Stimulated activated CD4-positive, alpha-beta T cell treated with anti-CD3 and anti-CD28 coated beads, Interleukin-4, amount 100 ng/mL, for 24 hours (primary cell): ENCODE measurements around the gene RREB1.

ENCODE experiments used
- DNase-seq: peaks from one replicate; pipeline ENCODE4 v3.0.0-alpha.2; 2020

The RREB1 gene

GRCh38 chr6:7127680-7128079 is 19.9 kb downstream of the RREB1 start:
- DNase-seq = no peak

- no peak for DNase-seq
Measured at GRCh38 chr6:7129360-7129759, 21.6 kb downstream of the RREB1 start.

DNA sequence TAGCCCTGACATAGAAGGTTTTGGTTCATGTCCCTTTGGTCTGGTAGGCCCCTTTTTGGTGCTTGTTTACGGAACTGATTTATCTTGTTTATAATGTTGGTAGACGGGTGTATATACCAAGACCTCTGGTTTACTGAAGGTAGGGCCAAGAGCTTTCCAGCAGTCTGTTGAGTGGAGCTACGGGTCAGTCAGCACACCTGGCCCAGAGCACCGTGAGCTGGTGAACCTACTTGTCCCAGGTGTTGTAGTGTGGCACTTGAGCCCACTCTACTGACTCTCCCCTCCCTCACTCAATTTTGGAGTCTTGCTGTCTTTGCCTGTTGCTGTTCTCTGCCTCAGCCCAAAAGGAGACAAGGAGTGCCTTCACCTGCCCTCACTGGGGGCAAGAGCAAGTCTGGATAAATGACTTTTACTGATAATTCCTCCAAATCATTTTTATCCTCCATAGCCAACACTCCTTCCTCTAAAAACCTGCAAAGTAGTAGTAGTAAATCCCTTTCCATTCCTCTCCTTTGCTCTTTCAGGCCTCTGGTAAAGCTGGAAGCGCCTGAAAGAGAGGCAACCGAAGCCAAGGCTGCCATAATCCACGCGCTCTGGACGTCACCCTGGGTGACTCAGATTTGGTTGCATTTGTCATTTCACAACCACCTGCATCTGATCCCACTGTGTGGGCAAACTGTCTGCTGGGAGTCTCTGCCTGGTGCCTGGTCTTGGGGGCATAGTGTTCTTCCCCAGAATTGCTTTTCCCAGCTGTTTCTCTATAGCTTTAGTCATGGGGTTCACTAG is 22.2 kb downstream of the RREB1 start:
- peak; percentile 50 for DNase-seq

GRCh38 chr6:7131390-7131789 is 23.6 kb downstream of the RREB1 start:
- no peak for DNase-seq

DNA sequence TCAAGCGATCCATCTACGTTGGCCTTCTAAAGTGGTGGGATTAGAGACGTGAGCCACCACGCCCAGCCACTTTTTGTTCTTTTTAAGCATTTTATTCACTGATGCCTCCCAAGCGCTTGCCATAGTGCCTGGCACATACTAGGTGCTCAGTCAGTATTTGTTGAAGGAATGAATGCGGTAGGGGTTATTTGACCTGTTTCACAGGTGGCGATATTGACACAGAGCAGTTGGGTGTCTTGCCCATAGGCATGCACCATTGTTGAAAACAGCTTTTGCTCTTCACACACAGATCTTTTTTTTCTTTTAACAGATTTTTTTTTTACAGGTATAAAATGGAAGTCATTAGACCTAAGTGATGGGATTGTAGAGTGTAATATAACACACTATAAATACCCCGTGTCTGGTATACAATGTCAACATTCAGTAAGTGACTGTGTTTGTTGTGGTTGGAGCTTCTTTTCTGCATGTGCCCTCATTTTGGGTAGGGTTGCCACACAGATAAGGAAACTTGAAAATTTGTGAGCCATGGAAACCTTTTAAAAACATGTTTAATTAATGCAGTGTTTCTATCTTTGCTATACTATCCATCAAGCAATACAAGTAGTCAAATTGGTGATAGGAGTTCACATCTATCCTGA is 24.8 kb downstream of the RREB1 start:
- no peak for DNase-seq

DNA sequence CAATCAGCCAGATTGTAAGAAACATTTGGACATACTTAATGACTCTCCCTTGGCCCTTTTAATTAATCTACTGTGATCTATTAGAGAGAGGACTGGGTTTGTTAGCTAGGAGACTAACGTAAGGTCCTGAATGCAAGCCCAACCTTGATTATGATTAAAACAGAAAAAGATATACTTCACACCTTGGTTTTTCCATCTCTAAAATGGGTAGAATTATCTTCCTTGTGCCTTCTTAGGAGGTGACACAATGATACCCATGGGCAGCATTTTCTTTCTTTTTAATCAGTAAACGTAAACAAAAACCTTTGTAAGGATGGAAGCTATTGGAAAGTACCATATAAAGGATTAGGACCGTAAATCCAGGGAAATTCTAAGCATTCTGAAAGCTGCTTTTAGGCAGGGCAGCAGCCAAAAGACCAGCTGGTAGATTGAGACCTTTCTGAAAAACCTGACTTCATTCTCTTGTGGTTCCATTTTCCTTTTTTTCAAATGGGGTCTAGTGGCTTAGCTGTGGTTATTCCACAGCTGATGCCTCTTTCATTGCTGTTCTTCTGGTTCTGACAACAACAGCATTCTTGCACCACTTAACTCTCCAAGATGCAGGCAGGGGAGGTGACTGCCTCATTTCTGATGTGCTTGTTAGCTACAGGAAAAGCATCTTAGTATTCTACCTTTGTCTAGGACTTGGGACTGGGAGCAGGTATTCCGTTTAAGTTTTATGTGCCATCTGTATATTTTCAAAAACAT is 27.4 kb downstream of the RREB1 start:
- DNase-seq = no peak

- DNase-seq = no peak
Measured at GRCh38 chr6:7135755-7136154, 28.0 kb downstream of the RREB1 start.

DNA sequence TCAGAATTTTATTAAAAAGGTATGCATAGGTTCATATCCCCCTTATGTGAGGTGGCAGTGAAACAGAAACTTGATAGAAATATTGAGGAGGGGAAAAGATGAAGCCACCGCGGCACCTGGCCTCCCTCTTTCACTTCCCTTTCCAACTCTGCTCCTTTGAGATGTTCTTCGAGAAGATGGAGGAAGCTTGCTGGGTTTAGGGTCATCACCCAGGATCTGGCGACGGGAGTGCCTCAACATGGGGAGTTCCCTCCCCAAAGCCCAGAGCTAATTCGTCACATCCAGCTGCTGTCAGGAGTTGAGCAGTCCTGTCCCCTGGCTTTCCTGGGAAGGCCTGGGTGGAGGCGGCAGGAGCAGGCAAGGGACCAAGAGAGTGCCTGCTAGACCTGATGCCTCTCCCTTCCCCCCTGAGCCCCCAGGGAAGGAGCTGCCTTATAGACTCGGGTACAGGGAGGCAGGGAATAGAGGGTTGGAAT is 29.1 kb downstream of the RREB1 start:
- DNase-seq = no peak

DNA sequence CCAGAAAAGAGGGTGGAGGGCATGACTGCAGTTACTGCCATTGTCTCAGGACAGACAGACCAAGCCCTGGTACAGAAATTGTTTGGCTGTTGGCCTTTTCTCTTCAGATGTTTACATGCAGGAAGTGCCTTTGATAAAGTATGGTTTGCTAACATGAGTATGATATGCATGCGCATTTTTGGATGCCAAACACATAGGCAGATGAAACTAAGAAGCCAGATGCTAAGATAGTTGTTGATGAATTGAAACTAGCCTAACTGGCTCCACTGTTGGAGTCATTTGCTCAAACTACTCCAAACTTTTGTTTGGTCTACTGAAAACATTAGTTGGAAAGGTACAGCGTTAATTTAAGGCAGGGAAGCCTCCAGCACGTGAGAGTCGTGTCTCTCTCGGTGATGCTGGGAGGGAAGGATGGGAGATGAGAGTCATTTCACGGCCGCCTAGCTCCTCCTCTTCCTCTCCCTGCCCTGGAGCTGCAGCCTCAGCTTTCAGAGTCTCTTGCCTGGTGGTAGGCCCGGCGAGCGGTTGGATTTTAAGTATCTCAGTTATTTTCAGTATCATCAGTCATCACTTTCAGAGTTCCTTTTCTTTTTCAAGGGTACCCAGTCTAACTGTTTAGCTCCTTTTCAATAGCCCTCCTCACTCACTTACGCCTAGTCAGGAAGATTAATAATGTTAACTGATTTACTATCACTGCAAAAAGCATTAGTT is 29.7 kb downstream of the RREB1 start:
- peak; percentile 75 for DNase-seq

DNA sequence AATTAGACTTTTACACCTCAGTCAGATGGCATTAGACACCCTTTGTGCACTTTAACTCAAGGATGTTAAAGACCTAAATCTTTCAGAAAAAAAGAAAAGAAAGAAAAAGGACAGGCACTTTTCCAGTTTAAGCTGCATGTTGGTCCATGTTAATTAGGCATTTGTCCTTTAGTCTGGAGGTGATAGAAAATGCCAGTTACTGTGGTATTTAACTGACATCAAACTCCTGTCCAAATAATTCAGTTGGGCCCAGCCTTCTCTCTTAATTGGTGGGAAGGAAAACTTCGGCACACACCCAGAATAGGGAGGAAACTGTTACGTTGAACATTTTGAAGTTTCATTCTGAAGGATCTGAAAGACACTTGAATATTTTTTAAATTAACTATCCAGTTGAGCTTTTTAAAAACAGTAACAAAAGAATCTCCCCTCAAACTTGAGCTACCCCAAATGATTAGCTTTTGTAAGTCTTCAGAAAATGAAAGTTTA is 30.3 kb downstream of the RREB1 start:
- no peak for DNase-seq

GRCh38 chr6:7138921-7139358 is 31.2 kb downstream of the RREB1 start:
- DNase-seq = peak; percentile 22

- DNase-seq = no peak
Measured at GRCh38 chr6:7139835-7140470, 32.2 kb downstream of the RREB1 start.

DNA sequence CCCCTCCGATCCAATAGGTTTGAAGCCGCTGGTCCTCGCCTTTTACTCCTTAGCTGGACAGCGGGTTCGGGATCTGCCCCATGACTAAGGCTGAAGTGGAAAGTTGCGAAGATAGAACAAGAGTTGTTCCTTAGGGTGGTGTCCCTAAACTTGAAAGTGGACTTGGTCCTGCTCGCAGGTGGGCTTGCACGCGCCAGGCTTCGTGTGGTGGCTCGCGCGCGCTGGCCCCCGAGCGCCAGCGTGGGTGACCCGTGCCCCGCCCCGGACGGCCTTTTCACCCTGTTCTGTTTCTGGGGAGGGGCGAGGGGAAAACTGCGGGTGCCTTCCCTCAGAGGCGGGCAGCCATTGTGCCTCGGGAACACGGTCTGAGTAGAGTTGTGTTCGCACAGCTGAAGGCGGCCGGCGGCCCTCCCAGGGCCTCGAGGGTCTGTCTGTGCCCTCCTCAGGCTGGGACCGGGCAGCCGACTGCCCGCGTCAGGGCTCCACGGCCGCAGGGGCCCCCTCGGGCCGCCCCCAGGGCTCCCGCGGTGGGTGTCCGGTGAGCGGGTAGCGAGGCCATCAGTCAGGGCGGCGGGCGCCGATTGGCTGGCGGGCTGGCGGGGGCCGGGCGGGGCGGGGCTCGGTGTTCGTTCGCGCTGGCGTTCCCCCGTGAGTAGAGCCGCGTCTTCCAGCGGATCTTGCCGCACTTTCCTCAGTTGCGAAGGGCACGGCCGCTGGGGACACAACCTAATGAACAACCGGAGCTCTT is 33.0 kb downstream of the RREB1 start:
- peak; percentile 83 for DNase-seq

GRCh38 chr6:7142228-7142801 is 34.6 kb downstream of the RREB1 start:
- DNase-seq = no peak

DNA sequence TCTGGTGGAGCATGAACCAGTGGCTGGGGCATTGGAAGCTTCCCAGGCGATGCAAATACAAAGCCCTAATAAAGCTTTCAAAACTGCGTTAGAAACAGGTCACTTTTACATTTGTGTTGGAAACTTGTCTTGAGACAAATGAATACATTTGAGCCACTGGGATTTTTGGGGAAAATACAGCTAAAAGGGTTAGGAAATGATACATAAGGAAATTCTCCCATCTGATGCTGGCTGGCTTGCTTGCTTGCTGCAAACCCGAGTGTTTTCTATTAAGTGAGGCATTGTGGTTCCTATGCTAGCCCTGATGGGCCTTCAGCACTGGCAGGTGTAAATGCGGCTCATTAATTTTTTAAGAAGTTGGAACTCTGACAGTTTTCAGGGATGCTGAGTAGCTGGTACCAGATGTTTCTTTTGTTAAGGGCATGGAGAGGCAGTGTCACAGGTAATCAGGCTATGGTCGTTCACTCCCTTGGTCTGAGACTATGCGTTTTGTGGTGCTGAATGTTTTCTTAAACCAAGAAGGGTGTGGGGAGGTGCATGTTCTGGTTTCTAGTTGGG is 35.2 kb downstream of the RREB1 start:
- DNase-seq = no peak

GRCh38 chr6:7143476-7143974 is 35.8 kb downstream of the RREB1 start:
- no peak for DNase-seq

DNA sequence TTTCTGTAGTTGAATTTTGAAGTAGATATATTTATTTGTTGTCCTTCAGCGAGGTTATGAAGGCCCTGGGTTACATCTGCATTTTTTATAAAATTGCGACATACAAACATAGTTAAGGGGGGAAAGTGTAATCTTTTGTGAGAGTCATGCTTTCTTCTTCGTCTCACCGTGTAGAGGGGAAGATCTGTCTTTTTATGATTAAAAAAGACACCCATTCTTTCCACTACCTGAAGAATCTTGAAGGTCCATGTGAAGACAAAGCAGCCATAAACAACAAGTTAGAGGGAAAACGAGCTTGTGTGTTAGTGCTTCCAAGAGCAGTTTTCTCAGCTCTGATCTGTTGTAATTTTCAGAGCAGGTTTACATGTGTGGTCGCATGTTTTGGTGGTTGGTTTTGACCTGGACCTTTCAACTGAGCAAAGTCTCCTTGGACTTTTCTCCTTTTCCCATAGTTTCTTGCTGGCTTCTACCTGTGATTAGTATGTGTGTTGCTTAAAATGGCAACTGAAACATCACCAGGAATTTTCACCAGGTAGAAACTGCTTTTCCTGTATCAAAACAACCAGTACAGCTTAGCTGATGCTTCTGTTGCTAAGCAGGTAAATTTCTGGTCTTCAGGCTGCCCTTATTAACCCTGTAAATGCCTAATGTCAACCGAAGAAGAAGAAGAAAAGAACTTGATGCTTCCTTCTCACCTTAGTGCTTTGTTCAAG is 37.3 kb downstream of the RREB1 start:
- DNase-seq = no peak

DNA sequence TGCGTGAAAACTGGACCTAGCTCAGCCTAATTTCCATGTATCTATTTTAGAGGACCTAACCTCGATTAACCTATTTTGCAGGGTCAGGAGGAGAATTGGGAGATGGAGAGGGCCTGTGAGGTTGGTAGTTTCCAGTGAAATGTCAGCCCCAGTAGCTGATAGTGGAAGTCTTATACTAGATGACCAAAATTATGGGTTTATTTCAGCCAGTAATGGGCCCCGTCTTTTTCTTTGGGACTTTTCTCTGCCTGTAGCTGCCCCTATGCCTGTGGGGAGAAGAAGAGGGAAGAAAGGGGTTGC is 37.8 kb downstream of the RREB1 start:
- DNase-seq = no peak

DNA sequence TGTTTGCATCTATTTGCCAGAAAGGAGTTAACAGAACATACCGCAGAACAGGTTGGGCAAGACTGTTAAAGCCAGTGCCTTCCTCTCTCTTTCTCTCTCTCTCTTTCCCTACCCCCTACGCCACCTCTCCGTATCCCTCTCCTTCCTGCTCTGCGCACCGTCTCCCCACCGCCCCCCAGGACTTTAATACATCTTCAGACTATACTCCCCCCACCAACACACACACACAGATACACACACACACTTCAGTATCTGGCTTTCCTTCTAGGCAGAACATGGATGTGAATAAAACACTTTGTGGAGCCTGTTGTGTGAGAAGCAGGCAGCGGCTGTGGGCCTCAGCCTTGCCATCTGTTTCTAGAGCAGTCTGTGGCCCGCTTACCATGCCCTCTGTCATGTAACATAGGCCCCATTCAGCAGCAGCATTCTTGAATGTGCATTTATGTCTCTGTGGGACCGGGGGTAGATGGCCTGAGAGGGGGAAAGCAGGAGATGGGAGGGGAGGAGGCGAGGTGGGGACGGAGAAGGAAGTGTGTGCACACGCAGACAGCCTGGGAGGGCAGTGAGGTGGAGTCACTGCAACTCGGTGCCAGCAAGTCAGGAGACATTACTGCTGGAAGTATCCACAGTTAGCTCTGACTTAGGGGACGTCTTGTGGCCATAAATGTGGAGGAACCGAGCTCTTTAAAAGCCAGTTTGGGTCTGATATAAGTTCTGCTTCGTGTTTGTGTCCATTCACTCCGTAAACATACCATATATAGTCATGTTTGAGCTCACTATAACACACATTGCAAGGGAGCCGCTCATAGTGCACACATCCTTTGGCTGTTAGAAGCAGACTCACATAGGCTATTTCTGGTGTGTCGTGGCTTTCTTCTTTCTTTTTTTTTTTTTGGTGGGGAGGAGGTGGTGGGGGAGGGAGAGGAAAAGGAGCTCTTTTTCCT is 38.4 kb downstream of the RREB1 start:
- no peak for DNase-seq
